Glutamatergic neuron (in vitro differentiated cells): ENCODE data around the gene JUN. TPM values are rescaled to one million over a fixed set of nuclear protein-coding genes. Genes with fewer than 3 reads are reported as not detected.

Experiments
- DNase-seq: peaks from one replicate; pipeline ENCODE4 v3.0.0; 2022
- H3K27ac Mint-ChIP-seq: one replicate; pipeline ENCODE4 v1.8.0; 2020; ENCODE audit warnings: mild to moderate bottlenecking, mixed read lengths, inconsistent platforms; ENCODE audit not compliant: unreplicated experiment
- H3K27me3 Mint-ChIP-seq: one replicate; pipeline ENCODE4 v1.8.0; 2020; ENCODE audit warnings: mild to moderate bottlenecking, moderate library complexity, mixed read lengths, inconsistent platforms; ENCODE audit not compliant: unreplicated experiment
- H3K36me3 Mint-ChIP-seq: one replicate; pipeline ENCODE4 v1.8.0; 2020; ENCODE audit warnings: mild to moderate bottlenecking, mixed read lengths, inconsistent platforms; ENCODE audit not compliant: unreplicated experiment
- H3K4me1 Mint-ChIP-seq: one replicate; pipeline ENCODE4 v1.8.0; 2020; ENCODE audit warnings: mild to moderate bottlenecking, low read depth, mixed read lengths, inconsistent platforms; ENCODE audit not compliant: unreplicated experiment
- H3K4me3 Mint-ChIP-seq: one replicate; pipeline ENCODE4 v1.8.0; 2020; ENCODE audit warnings: mild to moderate bottlenecking, mixed read lengths, inconsistent platforms; ENCODE audit not compliant: unreplicated experiment
- H3K9me3 Mint-ChIP-seq: one replicate; pipeline ENCODE4 v1.8.0; 2020; ENCODE audit warnings: mild to moderate bottlenecking, moderate library complexity, mixed read lengths, inconsistent platforms; ENCODE audit not compliant: unreplicated experiment
- total RNA-seq: library from RNA; stranded (reverse); fragmentation: NEBNext Ultra II Directional; extraction: Animal tissue kit (Norgen Biotek cat#: 25700); gene quantifications from one replicate; pipeline ENCODE4 v1.2.1, GENCODE V29; 2021; ENCODE audit not compliant: unreplicated experiment
- TF ChIP-seq, protein P1 (sequence below): fragments of 200-600 bp; sonication (generic); IDR thresholded peaks from one replicate; pipeline ENCODE4 v1.5.0; 2021; ENCODE audit not compliant: partially characterized antibody, unreplicated experiment

Gene JUN
- total RNA-seq, 1 donor from 2014 or later = 83.1 TPM

DNA sequence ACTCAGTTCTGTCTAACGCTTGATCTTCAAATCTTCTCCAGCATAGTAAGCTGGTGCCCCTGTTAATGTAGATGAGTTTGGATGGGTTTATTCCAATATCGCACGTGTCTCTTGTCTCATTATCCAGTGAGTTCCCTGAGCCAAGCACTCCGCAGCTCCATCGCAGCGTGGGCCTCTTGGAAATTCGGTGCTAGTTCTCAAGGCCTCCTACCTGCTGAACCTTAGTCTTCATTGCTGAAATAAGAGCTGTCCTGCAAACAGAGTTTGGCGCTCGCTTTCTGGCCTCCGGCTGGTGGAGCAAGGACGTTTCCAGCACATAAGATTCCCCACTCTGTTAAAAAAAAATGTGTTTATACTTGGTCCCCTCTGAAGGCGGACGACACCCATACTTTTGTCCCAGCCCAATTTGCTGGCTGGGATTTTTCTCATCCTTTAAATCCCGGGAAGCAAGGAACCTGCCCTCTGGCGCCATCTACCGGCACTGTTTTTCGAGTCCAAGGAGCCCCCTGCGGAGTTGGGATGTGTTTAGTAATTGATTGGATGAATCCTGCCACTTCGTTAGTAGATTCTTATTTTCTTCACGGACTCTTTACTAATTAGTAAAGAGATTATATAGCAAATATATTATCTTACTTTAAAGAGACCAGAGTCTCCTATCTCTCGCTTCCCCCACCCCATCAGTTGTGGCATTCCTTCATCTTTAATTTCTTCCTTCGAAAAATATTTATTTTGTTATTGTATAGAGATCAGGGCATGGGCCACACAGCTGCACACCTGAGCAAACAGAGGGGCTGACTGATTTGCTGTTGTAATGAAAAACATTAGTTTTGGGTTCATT is 14.7 kb downstream of the JUN start:
- no peak overlapping the region for H3K27ac Mint-ChIP-seq
- DNase-seq = peak; percentile 92
- H3K4me1 Mint-ChIP-seq = no peaks in the 10 kb centered on the region
- no peaks in the 10 kb centered on the region for H3K36me3 Mint-ChIP-seq
- TF ChIP-seq, protein P1, sequence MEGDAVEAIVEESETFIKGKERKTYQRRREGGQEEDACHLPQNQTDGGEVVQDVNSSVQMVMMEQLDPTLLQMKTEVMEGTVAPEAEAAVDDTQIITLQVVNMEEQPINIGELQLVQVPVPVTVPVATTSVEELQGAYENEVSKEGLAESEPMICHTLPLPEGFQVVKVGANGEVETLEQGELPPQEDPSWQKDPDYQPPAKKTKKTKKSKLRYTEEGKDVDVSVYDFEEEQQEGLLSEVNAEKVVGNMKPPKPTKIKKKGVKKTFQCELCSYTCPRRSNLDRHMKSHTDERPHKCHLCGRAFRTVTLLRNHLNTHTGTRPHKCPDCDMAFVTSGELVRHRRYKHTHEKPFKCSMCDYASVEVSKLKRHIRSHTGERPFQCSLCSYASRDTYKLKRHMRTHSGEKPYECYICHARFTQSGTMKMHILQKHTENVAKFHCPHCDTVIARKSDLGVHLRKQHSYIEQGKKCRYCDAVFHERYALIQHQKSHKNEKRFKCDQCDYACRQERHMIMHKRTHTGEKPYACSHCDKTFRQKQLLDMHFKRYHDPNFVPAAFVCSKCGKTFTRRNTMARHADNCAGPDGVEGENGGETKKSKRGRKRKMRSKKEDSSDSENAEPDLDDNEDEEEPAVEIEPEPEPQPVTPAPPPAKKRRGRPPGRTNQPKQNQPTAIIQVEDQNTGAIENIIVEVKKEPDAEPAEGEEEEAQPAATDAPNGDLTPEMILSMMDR = peak; percentile 87
- H3K27me3 Mint-ChIP-seq = no peaks in the 10 kb centered on the region
- H3K9me3 Mint-ChIP-seq = peaks cover 2% of the 10 kb centered on the region
- H3K4me3 Mint-ChIP-seq = no peak overlapping the region

DNA sequence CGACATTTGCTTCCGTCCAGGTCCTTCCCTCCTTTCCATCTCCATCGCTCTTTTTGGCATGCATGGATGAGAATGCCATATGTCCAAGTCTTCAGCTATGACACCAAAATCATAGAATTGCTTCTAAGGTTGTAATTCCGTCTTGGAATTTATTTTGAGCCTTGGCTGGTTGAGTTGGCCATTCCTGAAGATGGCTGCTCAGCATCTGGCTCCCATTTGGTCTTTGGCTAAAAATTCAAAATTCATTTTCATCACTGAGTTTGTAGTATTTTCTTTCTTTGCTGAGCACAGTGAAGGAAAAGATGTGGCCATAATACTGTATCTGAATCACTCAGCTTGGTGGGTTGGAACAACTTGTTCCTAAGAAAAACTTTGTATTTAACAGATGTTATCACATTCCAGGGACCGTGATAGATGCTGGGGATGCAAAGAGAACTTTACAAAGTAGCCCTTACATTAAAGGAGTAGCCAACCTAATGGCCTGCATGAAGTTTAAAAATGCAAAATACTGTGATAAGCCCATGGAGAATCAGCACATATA is 15.6 kb downstream of the JUN start:
- peaks cover 2% of the 10 kb centered on the region for H3K9me3 Mint-ChIP-seq
- no peaks in the 10 kb centered on the region for H3K36me3 Mint-ChIP-seq
- H3K4me3 Mint-ChIP-seq = no peak overlapping the region
- no peak for DNase-seq
- H3K27me3 Mint-ChIP-seq = no peaks in the 10 kb centered on the region
- TF ChIP-seq, protein P1 = no peak
- H3K27ac Mint-ChIP-seq = no peak overlapping the region
- H3K4me1 Mint-ChIP-seq = no peaks in the 10 kb centered on the region

DNA sequence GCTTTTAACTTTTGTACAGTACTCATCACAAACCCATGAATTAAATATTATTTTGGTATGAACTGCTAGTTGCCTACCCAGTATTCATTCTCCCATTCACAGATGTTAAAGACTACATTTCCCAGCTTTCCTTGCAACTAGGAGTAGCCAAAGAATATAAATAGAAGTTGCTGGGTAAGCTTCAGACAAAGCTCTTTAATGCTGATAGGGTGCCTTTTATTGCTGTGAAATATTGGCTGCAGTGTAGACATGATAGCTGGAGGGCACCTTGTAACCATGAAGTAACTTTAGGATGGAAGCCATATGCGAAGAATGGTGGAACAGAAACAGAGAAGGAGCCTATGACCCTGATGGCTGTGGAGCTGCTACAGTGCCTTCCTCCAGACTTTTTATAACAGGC is 16.7 kb downstream of the JUN start:
- H3K27me3 Mint-ChIP-seq = no peaks in the 10 kb centered on the region
- H3K4me1 Mint-ChIP-seq = no peaks in the 10 kb centered on the region
- H3K9me3 Mint-ChIP-seq = no peaks in the 10 kb centered on the region
- TF ChIP-seq, protein P1 = no peak
- H3K4me3 Mint-ChIP-seq = no peak overlapping the region
- DNase-seq = no peak
- H3K36me3 Mint-ChIP-seq = no peaks in the 10 kb centered on the region
- H3K27ac Mint-ChIP-seq = no peak overlapping the region

DNA sequence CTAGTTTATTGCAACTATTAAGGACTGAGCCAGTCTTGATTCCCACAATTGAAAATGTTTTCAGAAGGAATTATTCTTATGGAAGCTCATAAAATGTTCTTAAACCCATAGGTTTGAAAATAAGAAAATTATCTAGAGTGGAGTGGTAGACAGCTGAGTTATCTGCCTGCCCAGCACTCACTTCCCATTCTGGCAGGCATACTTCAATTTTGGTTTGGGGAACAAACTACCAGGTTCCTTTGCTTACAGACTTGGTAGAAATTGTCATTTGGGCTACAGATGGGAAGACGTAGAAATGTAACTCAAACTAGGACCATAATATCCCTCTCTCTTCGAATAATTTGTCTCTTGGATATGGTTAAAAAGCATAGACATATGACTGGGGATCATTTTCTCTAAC is 18.4 kb downstream of the JUN start:
- TF ChIP-seq, protein P1 = no peak
- Mint-ChIP-seq H3K9me3 (no peaks in the 10 kb centered on the region), H3K36me3 (no peaks in the 10 kb centered on the region), H3K4me1 (no peaks in the 10 kb centered on the region), H3K27me3 (no peaks in the 10 kb centered on the region), H3K4me3 (no peak overlapping the region), H3K27ac (no peak overlapping the region)
- DNase-seq = no peak

DNA sequence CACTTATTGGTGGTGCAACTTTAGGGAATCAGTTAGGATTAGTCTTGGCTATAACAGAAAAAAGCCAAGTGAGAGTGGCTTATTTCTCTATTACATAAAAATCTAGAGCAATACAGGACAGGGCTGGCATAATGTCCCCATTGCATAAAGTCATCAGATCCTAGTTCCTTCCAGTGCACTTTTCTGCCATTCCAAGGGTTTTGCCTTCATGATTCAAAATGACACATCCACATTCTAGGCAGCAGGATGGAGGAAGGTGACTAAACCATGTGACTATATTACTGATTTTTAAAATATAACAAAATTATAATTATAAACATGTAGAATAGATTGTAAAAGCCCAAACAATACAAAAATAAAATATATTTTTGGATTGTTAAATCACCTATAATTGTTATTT is 18.8 kb downstream of the JUN start:
- Mint-ChIP-seq H3K4me1 (no peaks in the 10 kb centered on the region), H3K27me3 (no peaks in the 10 kb centered on the region), H3K36me3 (no peaks in the 10 kb centered on the region), H3K9me3 (no peaks in the 10 kb centered on the region), H3K4me3 (no peak overlapping the region), H3K27ac (no peak overlapping the region)
- TF ChIP-seq, protein P1 = no peak
- no peak for DNase-seq
